HG03575 (cell line): ENCODE measurements around the gene AKAIN1.

Experiments
- ATAC-seq: cut with Tn5 transposase; IDR thresholded peaks from one replicate; pipeline ENCODE4 v1.9.1; 2021; ENCODE audit not compliant: unreplicated experiment, insufficient number of reproducible peaks, low FRiP score; ENCODE audit errors: extremely low read depth

AKAIN1 gene, protein sequence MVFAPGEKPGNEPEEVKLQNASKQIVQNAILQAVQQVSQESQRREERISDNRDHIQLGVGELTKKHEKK

DNA sequence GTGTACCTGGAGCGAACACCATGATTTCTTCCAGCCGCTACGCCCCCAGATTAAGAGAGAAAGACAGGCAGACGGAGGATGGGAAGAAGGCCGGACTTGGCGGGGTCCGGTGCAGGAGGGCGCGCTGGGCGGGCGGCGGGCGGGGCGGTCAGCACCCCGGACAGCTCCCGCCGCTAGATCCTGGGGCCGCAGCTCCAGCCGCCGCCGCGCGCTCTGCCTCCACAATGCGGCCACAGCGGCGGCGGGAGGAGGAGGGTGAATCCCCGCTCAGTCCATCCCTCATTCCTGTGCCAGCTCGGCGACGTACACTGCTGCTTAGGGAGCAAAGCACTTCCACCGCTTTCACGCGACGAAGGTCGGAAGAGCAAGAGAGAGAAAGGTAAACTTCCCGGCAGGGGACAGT is at the start of gene AKAIN1:
TSS of gene AKAIN1 (minus strand) at position 226 of the 403 bp plus-strand sequence. CDS start at position 22, 204 bp downstream.
- ATAC-seq, result no peak

DNA sequence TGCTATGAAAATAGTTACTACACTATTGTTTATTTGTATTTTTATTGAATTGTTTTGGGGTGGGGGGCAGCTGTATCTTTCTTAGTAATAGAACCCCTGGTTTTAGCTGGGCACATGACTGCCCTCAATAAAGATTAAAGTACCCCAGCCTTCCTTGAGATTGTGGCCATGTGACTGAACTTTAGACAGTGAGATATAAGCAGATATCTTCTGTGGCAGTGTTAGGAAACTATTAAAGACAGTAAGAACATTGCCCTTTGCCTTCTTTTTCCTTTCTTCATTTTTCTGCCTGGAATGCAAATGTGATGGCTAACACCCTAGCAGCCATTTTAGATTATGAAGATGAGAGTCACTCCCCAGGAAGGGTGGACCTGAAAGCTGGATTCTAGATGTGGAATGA is 47.9 kb upstream of the AKAIN1 start:
- no peak for ATAC-seq

DNA sequence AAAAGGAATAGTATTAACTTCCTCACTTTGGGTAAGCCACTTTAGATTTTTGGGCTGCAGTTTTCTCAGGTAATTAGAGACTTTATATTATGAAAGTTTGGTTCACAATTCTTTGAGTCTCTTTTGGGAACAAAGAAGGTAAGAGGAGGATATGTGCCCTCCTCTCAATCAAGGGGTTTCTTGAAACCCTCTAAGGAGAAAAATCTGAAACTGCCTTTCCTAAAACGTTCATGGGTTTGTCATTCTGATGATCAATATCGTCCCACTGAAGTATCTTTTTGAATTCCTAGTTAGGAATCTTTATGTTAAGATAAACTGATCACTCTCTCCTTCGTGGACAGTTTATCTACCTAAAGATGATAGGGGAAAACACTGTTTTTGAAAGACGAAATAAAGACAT is 42.4 kb upstream of the AKAIN1 start:
- ATAC-seq, result no peak

DNA sequence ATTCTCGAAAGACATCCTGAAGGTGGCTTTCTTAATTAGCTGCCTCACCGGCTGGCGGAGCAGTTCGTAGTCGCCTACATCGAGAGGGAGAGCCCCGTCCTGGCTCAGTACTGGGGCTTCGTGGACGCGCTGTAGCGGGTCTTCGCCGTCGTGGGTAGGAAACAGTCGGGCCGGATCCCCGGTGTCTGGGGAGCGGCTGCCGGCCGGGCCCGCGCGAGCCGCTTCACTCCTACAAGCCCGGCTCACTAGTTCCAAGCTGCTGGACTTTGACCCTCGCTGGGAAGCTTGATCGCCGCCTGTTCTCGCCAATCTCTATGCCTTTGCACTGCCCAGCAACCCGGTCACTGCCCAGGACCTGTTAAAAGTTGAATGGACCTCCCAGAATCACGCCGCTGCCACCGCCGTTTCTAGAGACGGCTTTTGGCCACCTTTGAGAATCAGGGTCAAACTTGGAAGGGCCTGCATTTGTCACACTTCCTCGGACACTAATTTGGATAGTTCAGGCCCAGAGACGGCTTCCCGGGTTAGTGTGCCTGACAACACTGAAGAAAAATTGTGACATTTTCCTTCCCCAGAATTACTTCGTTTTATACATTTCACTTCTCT is 41.4 kb upstream of the AKAIN1 start:
- ATAC-seq, result peak; percentile 7

DNA sequence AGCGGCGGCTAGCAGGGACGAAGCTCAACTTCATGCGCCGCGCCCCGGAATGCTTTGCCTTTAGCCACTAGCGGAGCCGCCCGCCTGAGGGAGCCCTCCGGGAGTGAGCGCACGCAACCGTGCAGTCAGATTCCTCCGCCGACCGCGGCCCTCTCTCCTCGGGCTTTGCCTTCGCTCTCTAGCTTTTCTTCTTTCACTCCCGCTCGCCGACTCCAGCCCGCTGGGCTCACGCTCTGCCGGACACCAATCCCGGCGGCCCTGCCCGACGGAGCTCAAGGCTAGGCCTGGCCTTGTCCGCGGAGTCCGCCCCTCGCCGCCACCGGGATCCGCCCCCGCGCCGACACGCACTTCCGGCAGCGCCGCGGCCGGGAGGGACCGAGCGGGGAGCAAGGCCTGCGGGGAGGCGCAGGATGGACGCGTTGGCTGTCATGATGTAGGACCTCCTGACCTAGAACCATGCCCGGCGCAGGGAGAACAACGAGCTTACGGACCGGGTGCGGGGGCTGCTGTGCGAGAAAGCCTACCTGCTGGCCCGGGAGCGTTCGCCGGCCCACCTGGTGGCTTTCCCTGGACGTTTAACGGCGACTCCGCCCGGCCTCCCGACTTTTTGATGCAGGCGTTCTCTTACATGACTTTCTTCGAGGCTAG is 40.8 kb upstream of the AKAIN1 start:
- peak; percentile 67 for ATAC-seq

DNA sequence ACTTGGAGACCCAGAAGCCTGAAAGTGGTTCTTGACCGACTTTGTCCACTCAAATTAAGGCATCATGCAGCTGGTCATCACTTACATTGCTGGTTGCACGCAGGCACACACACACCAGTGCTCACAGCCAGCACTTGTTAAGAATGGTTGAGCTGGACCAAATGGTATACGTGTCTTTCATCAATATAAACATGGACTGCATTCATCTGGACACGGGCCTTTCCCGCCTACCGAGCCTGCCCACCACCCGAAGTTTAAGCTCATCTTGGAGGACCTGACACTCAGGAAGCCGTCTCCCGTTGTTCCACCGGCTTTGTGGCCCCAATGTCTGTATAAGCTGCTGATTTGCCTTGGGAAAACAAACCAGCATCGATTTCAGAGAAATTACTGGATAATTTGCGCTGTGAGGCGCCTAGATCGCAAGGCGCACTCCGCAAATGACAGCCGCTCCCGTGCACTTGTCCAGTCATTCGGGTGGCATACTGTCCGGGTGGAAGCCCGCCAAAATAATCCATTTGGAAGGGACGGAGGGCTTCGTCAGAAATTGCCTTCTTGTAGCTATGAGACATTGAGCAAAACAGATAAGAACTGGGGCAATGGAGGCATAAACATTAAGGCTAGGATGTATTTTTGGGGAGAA is 40.1 kb upstream of the AKAIN1 start:
- ATAC-seq, result peak; percentile 17

DNA sequence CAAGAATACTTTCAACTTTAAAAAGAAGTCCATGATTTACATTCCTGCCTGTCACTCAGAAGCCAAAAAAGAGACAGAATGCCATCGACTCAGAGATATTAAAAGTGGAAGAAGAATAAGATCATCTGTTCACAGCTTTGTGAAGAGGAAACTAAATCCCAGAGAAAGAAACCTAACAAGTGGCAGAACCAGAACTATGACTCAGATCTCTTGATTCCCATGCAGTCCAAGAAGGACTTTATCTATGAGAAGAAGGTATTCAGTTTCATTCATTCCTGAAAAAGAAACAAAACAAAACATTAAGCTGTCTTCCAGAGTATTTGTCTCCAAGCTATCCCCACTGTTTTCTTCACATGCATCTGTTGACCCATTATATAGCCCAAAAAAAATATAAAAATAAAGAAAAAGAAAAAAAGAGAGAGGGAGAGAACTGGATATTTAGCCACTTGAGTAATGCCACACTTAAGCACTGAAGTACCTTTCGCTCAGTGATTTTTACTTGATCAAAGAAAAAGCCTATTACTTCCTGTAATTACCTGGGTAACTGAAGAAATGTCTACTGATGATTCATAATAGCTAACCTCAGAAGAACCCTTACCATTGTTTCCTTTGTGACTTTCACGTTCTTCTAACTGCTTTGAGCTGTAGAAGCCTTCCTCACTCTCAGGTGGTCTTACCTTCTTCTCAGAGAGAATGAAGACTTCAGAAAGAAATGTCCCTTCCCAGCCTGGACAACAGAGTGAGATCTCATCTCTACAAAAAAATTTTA is 17.7 kb upstream of the AKAIN1 start:
- no peak for ATAC-seq

DNA sequence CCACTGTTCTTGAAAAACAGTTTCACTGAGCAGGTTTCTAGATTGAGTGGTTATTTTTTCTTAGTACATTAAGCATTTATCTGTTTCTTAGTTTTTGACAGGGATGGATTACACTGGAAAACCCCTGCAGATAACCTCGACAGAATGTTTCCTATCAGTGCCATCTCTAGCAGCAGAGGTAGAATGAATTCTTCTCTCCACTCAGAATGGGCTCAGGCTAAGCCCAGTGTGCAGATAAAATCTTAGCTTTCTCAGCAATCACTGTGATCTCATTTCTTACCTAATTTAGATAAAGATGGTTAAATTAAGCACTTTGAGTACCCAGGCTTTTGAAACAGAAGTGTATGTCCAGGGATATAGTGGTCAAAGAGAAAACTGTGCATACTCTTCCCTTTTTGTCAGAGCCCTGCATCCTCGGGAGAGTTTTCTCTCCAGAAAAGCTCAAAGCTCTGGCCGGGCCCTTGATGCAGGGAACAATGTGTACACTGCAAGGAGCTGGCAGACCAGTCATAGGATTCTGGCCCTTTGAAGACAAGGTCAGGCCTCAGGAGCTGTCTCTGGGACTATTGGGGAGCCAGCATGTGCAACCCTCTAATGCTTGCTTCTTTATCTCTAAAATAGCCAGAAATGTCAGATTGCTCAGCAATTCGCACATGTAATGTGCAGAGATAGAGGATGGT is 10.6 kb upstream of the AKAIN1 start:
- no peak for ATAC-seq

DNA sequence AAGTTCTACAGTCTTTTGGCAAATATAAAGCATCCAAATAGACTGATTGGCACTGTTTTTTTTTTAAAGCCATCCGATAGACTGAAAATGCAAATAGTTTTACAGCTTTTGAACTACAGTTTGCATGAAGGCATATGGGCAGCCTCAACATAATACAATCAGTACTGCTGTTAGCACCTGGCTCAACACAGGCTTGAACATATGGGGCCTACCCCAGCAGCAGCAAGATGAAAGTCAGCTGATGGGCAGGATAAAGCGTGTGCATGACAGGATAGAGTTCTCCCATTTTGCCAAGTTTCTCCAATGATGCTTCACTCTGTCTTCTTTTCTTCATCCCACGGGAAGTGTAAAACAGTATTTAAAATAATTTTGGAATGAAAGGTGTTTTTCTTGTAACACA is 1.3 kb upstream of the AKAIN1 start:
- no peak for ATAC-seq

DNA sequence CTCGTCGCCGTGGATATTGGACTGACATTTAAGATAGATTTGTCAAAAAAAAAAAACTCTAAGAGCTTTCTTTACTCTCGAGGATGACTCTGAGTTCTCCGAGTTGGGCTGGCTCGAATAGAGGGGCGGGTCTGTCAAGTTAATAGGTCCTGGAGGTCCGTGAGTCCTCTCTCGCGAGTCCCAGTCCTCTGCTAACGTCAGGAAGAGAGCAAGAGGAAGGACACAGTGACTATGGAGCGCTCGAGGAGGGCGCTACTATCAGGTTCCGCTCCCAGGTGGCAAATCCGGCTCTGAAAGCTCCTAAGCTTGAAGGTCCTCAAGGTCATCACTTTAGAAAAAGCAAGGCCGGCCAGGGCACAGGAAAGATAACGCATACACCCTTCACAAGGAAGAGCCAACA is 404 bp upstream of the AKAIN1 start:
- ATAC-seq, result no peak

DNA sequence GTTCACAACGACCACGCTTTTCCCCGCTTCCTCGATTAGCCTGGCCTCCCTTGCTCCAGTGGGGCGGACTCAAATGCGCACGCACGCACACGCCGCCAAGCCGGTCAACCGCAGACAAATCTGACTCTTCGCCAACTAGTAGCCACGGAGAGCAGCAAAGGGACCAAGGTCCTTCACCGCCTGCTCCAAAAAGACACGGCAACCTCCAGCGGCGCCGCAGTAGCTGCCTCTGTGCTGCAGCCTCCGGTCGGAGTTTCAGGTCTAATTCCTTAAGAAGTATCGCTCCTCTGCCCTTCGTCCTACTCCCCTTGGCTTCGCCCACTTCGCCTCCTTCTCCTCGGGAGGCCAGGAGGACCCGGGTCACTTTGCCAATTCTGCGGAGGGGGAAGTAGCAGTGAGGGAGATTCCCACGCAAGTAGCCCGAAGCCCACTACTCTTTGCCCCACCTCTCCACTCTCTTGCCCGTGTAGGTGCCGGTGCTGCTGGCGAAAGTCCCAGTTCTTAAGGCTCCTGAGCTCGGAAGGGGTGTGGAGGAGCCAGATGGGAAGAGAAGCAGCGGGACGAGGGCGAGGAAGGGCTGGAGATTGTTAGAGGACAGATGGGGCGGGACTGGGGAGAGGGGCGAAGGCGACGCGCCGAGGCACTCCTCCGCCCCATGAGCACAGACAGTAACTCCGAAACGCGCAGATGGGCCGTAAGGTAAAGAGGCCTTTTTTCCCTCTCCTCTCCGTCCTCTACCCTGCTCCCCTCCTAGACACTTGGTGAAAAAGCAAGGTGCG is 615 bp downstream of the AKAIN1 start:
- no peak for ATAC-seq

DNA sequence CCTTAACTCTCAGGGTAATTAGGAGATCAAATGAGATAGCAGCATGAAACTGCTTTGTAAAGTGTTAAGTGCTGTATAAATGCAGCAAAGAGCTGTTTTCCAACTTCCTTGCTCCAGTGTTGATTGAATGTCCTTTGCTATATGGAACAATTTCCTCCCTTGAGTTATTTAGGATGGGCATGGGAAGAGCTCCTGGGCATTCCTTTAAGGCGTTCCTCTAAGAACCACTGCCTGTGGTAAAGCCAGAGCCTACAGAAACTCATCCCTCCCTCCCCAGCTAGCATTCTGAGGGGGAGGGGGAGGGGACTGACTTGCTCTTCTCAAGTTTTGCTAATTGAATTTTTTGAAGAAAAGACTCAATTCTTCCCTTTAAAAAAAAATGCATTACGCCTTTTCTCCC is 1.4 kb downstream of the AKAIN1 start:
- ATAC-seq, result no peak

DNA sequence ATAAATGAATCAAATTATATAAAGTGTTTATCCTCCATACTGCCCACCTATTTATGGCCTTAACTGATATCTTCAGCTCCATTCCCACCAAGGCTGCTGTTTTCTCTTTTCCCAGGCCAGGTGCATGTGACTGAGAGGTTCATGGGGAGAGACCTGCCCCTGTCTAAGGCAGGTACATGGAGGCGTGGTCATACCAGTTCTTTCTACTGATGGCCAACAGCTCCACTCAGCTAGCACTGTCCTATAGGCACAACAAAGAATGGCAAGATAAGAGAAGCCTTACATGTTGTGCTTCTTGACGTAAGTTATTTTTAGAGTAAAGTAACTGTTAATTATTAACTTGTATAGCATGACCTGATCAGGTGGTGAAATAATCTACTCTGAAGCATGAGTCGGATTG is 16.8 kb downstream of the AKAIN1 start:
- no peak for ATAC-seq

DNA sequence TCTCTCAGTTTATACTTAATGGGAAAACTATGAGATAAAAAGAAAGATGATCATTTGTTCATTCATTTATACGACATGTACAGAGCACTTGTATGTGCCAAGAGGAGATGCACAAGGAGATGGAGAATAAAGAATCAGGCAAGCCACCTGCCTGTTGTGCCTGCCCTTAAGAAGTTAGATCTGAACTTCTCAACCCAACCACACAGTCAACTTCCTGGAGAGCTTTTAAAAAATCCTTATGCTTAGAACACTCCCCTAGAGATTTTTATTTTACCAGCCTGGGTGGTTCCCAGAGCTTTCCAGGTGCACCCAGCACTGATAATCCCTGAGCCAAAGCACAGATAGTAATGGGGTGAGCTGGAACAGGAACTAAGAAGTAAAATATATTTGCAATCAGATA is 18.5 kb downstream of the AKAIN1 start:
- no peak for ATAC-seq

DNA sequence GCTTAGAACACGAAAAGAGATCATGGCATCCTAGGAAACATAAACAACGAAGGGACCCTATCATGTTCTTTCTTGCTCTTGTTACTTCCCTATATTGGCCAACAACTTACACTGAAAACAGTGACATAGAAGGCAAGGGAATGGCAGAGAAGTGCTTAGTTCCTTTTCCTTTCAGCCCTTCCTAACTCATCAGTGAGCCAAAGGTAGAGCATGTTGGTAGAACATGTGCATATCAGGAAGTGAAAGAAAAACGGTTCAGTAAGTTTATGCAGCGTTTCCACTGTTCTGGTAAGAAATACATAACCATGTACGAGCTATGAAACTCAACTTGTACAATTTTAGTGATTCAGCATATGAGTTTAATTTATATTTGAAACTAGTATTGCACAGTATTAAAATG is 21.7 kb downstream of the AKAIN1 start:
- no peak for ATAC-seq

DNA sequence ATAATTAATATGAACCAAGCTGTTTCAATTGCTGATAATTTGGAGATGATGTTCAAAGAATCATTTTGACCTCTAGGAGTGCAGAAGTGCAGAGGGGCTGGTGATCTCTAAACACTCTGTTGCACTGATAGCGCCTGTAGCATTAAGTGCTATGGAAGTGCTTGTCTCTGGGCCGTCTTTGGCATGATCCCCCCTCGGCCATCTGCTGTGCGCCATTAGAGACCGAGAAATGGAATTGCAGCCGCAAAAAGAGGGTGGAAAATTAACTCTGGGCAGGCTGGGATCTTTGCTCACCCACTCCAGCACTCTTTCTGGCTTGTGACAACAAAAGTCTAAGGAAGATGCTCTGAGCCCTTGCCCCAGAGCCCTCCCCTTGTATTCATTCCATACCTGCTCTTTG is 23.4 kb downstream of the AKAIN1 start:
- ATAC-seq, result no peak

DNA sequence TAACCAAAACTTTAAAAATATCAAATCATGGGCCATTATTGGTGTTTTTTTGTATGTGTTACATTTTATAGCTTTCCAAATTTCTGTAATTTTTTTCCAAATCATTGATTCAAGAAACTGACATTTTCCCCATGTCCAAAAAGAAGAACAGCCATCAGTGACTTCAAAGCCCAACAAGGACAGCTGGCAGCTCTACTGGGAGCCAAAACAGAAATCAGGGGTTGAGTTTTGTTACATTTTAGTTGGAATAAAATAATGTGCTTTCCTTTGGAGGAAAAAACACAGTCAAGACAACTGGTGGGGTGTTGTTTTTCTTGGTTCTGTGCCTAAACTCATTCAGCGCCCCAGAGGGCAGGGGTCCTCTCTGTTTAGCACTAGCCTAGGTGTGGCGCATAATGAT is 23.8 kb downstream of the AKAIN1 start:
- ATAC-seq, result no peak

DNA sequence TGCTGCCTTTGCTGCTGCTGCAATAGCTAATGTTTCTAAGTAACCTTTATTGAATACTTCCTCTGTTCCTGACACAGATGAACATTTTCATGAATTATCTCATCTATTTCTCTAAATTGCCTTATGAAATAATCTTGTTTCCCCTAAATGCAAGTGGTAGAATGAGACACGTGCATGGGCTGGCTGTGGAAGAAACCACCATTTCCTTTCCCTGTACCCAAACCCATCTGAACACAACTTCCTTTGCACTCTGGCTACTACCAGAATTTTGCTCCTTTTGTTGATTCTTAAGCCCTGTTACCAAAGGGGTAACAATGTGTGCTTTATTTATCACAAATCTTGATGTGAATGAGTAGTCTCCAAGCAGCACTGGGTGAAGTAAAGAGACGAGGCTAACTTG is 29.2 kb downstream of the AKAIN1 start:
- no peak for ATAC-seq
